ENCODE data around the gene IL15RA. TPM values are rescaled to one million over a fixed set of nuclear protein-coding genes. Genes with fewer than 3 reads are reported as not detected.

The IL15RA gene
- total RNA-seq, 1 experiment from 2014 or later, result 4.4 TPM

GRCh38 chr10:6024334-6024682, 47.0 kb upstream of the IL15RA start:
- POLR2A ChIA-PET (ENCODE audit: unreplicated experiment), result no interaction called here

GRCh38 chr10:6023661-6024333, 46.5 kb upstream of the IL15RA start:
- no peak overlapping the region for H3K4me2 ChIP-seq (ENCODE audit: low read length)
- no peak overlapping the region for H3K27ac ChIP-seq (ENCODE audit: low read length)
- H3K27me3 ChIP-seq (ENCODE audit: low read length), result no peaks in the 10 kb centered on the region
- no peak for ATAC-seq
- intact Hi-C loops (cut with micrococcal nuclease), result no loop called here
- H3K9me2 ChIP-seq (replicated peaks; ENCODE audit: low read length), result no peaks in the 10 kb centered on the region
- TF ChIP-seq EZH2phosphoT487 (IDR thresholded peaks at IDR 0.05; ENCODE audit: borderline replicate concordance, low read length), result no peak
- TF ChIP-seq CTCF (conservative IDR thresholded peaks at IDR 0.05; ENCODE audit: low read depth, low read length), result no peak
- no peak for TF ChIP-seq EZH2 (IDR thresholded peaks at IDR 0.05; ENCODE audit: low read length, unreplicated experiment)
- no peaks in the 10 kb centered on the region for H4K20me1 ChIP-seq (ENCODE audit: low read length)
- no peak overlapping the region for H3K9ac ChIP-seq (ENCODE audit: low read length)
- H3F3A ChIP-seq (ENCODE audit: low read length, unreplicated experiment), result no peaks in the 10 kb centered on the region
- CTCF ChIA-PET, result no interaction called here
- H3K36me3 ChIP-seq (ENCODE audit: low read depth, low read length), result no peaks in the 10 kb centered on the region
- no peak overlapping the region for H2AFZ ChIP-seq (ENCODE audit: low read length)
- DNase-seq, result no peak
- no peak overlapping the region for H3K4me3 ChIP-seq (ENCODE audit: low read length)
- BruUV-seq (replicated peaks), result no TSS peak
- H3K79me2 ChIP-seq (ENCODE audit: low read length), result no peaks in the 10 kb centered on the region
- H3K4me1 ChIP-seq (ENCODE audit: insufficient read depth, low read length), result no peaks in the 10 kb centered on the region
- POLR2A ChIA-PET (ENCODE audit: unreplicated experiment), result no interaction called here
- no peaks in the 10 kb centered on the region for H3K9me3 ChIP-seq (ENCODE audit: low read length)

More at GRCh38 chr10:6024334-6024682, 47.0 kb upstream of the IL15RA start:
- Histone ChIP-seq H3K9ac (ENCODE audit: low read length) (no peak overlapping the region), H3K9me3 (ENCODE audit: low read length) (no peaks in the 10 kb centered on the region), H3K36me3 (ENCODE audit: low read depth, low read length) (no peaks in the 10 kb centered on the region), H2AFZ (ENCODE audit: low read length) (no peak overlapping the region), H3K4me1 (ENCODE audit: insufficient read depth, low read length) (no peaks in the 10 kb centered on the region), H3K4me3 (ENCODE audit: low read length) (no peak overlapping the region), H4K20me1 (ENCODE audit: low read length) (no peaks in the 10 kb centered on the region), H3K79me2 (ENCODE audit: low read length) (no peaks in the 10 kb centered on the region), H3K27me3 (ENCODE audit: low read length) (no peaks in the 10 kb centered on the region), H3F3A (ENCODE audit: low read length, unreplicated experiment) (no peaks in the 10 kb centered on the region), H3K9me2 (replicated peaks; ENCODE audit: low read length) (no peaks in the 10 kb centered on the region), H3K4me2 (ENCODE audit: low read length) (no peak overlapping the region), H3K27ac (ENCODE audit: low read length) (no peak overlapping the region)
- BruUV-seq (replicated peaks), result no TSS peak
- DNase-seq (no peak), ATAC-seq (no peak)
- intact Hi-C loops (cut with micrococcal nuclease), result no loop called here
- TF ChIP-seq CTCF (conservative IDR thresholded peaks at IDR 0.05; ENCODE audit: low read depth, low read length) (no peak), EZH2 (IDR thresholded peaks at IDR 0.05; ENCODE audit: low read length, unreplicated experiment) (no peak), EZH2phosphoT487 (IDR thresholded peaks at IDR 0.05; ENCODE audit: borderline replicate concordance, low read length) (no peak)
- CTCF ChIA-PET, result no interaction called here

- H3K9me2 ChIP-seq (replicated peaks; ENCODE audit: low read length), result no peaks in the 10 kb centered on the region
- H2AFZ ChIP-seq (ENCODE audit: low read length), result no peak overlapping the region
- H3K79me2 ChIP-seq (ENCODE audit: low read length), result no peaks in the 10 kb centered on the region
- POLR2A ChIA-PET (ENCODE audit: unreplicated experiment), result no interaction called here
- no peak for ATAC-seq
- no peak overlapping the region for H3K27ac ChIP-seq (ENCODE audit: low read length)
- CTCF ChIA-PET, result no interaction called here
- H3K36me3 ChIP-seq (ENCODE audit: low read depth, low read length), result no peaks in the 10 kb centered on the region
- H4K20me1 ChIP-seq (ENCODE audit: low read length), result no peaks in the 10 kb centered on the region
- H3K27me3 ChIP-seq (ENCODE audit: low read length), result no peaks in the 10 kb centered on the region
- no peak overlapping the region for H3K4me3 ChIP-seq (ENCODE audit: low read length)
- DNase-seq, result no peak
- H3K4me2 ChIP-seq (ENCODE audit: low read length), result no peak overlapping the region
- no peak overlapping the region for H3K9ac ChIP-seq (ENCODE audit: low read length)
- intact Hi-C loops (cut with micrococcal nuclease), result no loop called here
- BruUV-seq (replicated peaks), result no TSS peak
- no peaks in the 10 kb centered on the region for H3F3A ChIP-seq (ENCODE audit: low read length, unreplicated experiment)
- no peaks in the 10 kb centered on the region for H3K9me3 ChIP-seq (ENCODE audit: low read length)
- no peak for TF ChIP-seq EZH2phosphoT487 (IDR thresholded peaks at IDR 0.05; ENCODE audit: borderline replicate concordance, low read length)
- no peak for TF ChIP-seq CTCF (conservative IDR thresholded peaks at IDR 0.05; ENCODE audit: low read depth, low read length)
- no peak for TF ChIP-seq EZH2 (IDR thresholded peaks at IDR 0.05; ENCODE audit: low read length, unreplicated experiment)
- no peaks in the 10 kb centered on the region for H3K4me1 ChIP-seq (ENCODE audit: insufficient read depth, low read length)
These were observed 45.3 kb upstream of the IL15RA start for GRCh38 chr10:6022660-6023059.

Data from PC-3 (cell line).